ENCODE data around the gene CHL1. TPM values are rescaled to one million over a fixed set of nuclear protein-coding genes. Genes with fewer than 3 reads are reported as not detected.

The CHL1 gene
- total and polyA plus RNA-seq, 2 experiments from 2014 or later = not detected

- Histone ChIP-seq H3K9me2 (ENCODE audit: insufficient read depth) (no peaks in the 10 kb centered on the region), H3K36me3 (ENCODE audit: low read depth) (no peaks in the 10 kb centered on the region), H3K4me2 (ENCODE audit: unreplicated experiment) (no peak overlapping the region), H3F3A (ENCODE audit: insufficient read depth) (no peaks in the 10 kb centered on the region), H3K9ac (no peak overlapping the region), H3K4me3 (no peak overlapping the region), H3K27me3 (replicated peaks; ENCODE audit: insufficient read depth) (no peaks in the 10 kb centered on the region), H3K4me1 (ENCODE audit: insufficient read depth) (no peaks in the 10 kb centered on the region), H3K79me2 (ENCODE audit: insufficient read depth) (no peaks in the 10 kb centered on the region), H4K20me1 (ENCODE audit: insufficient read depth) (no peaks in the 10 kb centered on the region), H2AFZ (no peak overlapping the region), H3K9me3 (ENCODE audit: low read depth) (no peaks in the 10 kb centered on the region), H3K27ac (no peak overlapping the region)
- DNase-seq = no peak
- WGBS, 2 experiments (ENCODE audit: low coverage in 1 of 2, low lambda C conversion rate in 2 of 2, missing lambda C conversion rate in 2 of 2) = 43 to 56% methylated on average over 3 of the region's 3 CpGs
- TF ChIP-seq EZH2 (IDR thresholded peaks at IDR 0.05; ENCODE audit: insufficient read depth, poor library complexity, severe bottlenecking) = no peak
- no peak for TF ChIP-seq EZH2phosphoT487 (IDR thresholded peaks at IDR 0.05; ENCODE audit: insufficient read depth, low read depth)
- in situ Hi-C loops (cut with MboI) = no loop called here
Measured at GRCh38 chr3:312160-312733, 115.7 kb downstream of the CHL1 start.

GRCh38 chr3:312911-313310 is 116.3 kb downstream of the CHL1 start:
- Histone ChIP-seq H3F3A (ENCODE audit: insufficient read depth) (no peaks in the 10 kb centered on the region), H3K27me3 (replicated peaks; ENCODE audit: insufficient read depth) (no peaks in the 10 kb centered on the region), H3K4me3 (no peak overlapping the region), H3K9me2 (ENCODE audit: insufficient read depth) (no peaks in the 10 kb centered on the region), H3K9me3 (ENCODE audit: low read depth) (no peaks in the 10 kb centered on the region), H2AFZ (no peak overlapping the region), H3K79me2 (ENCODE audit: insufficient read depth) (no peaks in the 10 kb centered on the region), H3K4me1 (ENCODE audit: insufficient read depth) (no peaks in the 10 kb centered on the region), H4K20me1 (ENCODE audit: insufficient read depth) (no peaks in the 10 kb centered on the region), H3K27ac (no peak overlapping the region), H3K36me3 (ENCODE audit: low read depth) (no peaks in the 10 kb centered on the region), H3K4me2 (ENCODE audit: unreplicated experiment) (no peak overlapping the region), H3K9ac (no peak overlapping the region)
- in situ Hi-C loops (cut with MboI) = no loop called here
- DNase-seq = no peak
- WGBS, 2 experiments (ENCODE audit: low coverage in 1 of 2, low lambda C conversion rate in 2 of 2, missing lambda C conversion rate in 2 of 2) = 22 to 28% methylated on average over 2 of the region's 2 CpGs
- TF ChIP-seq EZH2phosphoT487 (IDR thresholded peaks at IDR 0.05; ENCODE audit: insufficient read depth, low read depth) (no peak), EZH2 (IDR thresholded peaks at IDR 0.05; ENCODE audit: insufficient read depth, poor library complexity, severe bottlenecking) (no peak)

GRCh38 chr3:317012-317411 is 120.4 kb downstream of the CHL1 start:
- TF ChIP-seq EZH2phosphoT487 (IDR thresholded peaks at IDR 0.05; ENCODE audit: insufficient read depth, low read depth) (no peak), EZH2 (IDR thresholded peaks at IDR 0.05; ENCODE audit: insufficient read depth, poor library complexity, severe bottlenecking) (no peak)
- in situ Hi-C loops (cut with MboI) = no loop called here
- H4K20me1 ChIP-seq (ENCODE audit: insufficient read depth) = no peaks in the 10 kb centered on the region
- no peaks in the 10 kb centered on the region for H3K27me3 ChIP-seq (replicated peaks; ENCODE audit: insufficient read depth)
- no peaks in the 10 kb centered on the region for H3K9me2 ChIP-seq (ENCODE audit: insufficient read depth)
- H3K4me2 ChIP-seq (ENCODE audit: unreplicated experiment) = no peak overlapping the region
- no peak for DNase-seq
- no peaks in the 10 kb centered on the region for H3K36me3 ChIP-seq (ENCODE audit: low read depth)
- H3K4me3 ChIP-seq = no peak overlapping the region
- no peaks in the 10 kb centered on the region for H3K79me2 ChIP-seq (ENCODE audit: insufficient read depth)
- no peak overlapping the region for H3K27ac ChIP-seq
- H3K9me3 ChIP-seq (ENCODE audit: low read depth) = no peaks in the 10 kb centered on the region
- WGBS, 2 experiments (ENCODE audit: low coverage in 1 of 2, low lambda C conversion rate in 2 of 2, missing lambda C conversion rate in 2 of 2) = 41 to 42% methylated on average over 3 of the region's 3 CpGs
- H3K9ac ChIP-seq = no peak overlapping the region
- no peaks in the 10 kb centered on the region for H3K4me1 ChIP-seq (ENCODE audit: insufficient read depth)
- no peaks in the 10 kb centered on the region for H3F3A ChIP-seq (ENCODE audit: insufficient read depth)
- H2AFZ ChIP-seq = no peak overlapping the region

GRCh38 chr3:318903-319302 is 122.3 kb downstream of the CHL1 start:
- Histone ChIP-seq H3K27ac (no peak overlapping the region), H3K9ac (no peak overlapping the region), H3K9me2 (ENCODE audit: insufficient read depth) (no peaks in the 10 kb centered on the region), H3K4me3 (no peak overlapping the region), H3K27me3 (replicated peaks; ENCODE audit: insufficient read depth) (no peaks in the 10 kb centered on the region), H3K79me2 (ENCODE audit: insufficient read depth) (no peaks in the 10 kb centered on the region), H3F3A (ENCODE audit: insufficient read depth) (no peaks in the 10 kb centered on the region), H2AFZ (no peak overlapping the region), H4K20me1 (ENCODE audit: insufficient read depth) (no peaks in the 10 kb centered on the region), H3K36me3 (ENCODE audit: low read depth) (no peaks in the 10 kb centered on the region), H3K4me2 (ENCODE audit: unreplicated experiment) (no peak overlapping the region), H3K9me3 (ENCODE audit: low read depth) (no peaks in the 10 kb centered on the region), H3K4me1 (ENCODE audit: insufficient read depth) (no peaks in the 10 kb centered on the region)
- TF ChIP-seq EZH2 (IDR thresholded peaks at IDR 0.05; ENCODE audit: insufficient read depth, poor library complexity, severe bottlenecking) (no peak), EZH2phosphoT487 (IDR thresholded peaks at IDR 0.05; ENCODE audit: insufficient read depth, low read depth) (no peak)
- in situ Hi-C loops (cut with MboI) = no loop called here
- DNase-seq = no peak
- WGBS, 2 experiments (ENCODE audit: low coverage in 1 of 2, low lambda C conversion rate in 2 of 2, missing lambda C conversion rate in 2 of 2) = 45 to 48% methylated on average over 2 of the region's 2 CpGs

- TF ChIP-seq EZH2phosphoT487 (IDR thresholded peaks at IDR 0.05; ENCODE audit: insufficient read depth, low read depth) (no peak), EZH2 (IDR thresholded peaks at IDR 0.05; ENCODE audit: insufficient read depth, poor library complexity, severe bottlenecking) (no peak)
- Histone ChIP-seq H3F3A (ENCODE audit: insufficient read depth) (no peaks in the 10 kb centered on the region), H3K79me2 (ENCODE audit: insufficient read depth) (no peaks in the 10 kb centered on the region), H3K4me3 (no peak overlapping the region), H3K27me3 (replicated peaks; ENCODE audit: insufficient read depth) (no peaks in the 10 kb centered on the region), H3K36me3 (ENCODE audit: low read depth) (no peaks in the 10 kb centered on the region), H2AFZ (no peak overlapping the region), H4K20me1 (ENCODE audit: insufficient read depth) (no peaks in the 10 kb centered on the region), H3K9ac (no peak overlapping the region), H3K4me1 (ENCODE audit: insufficient read depth) (no peaks in the 10 kb centered on the region), H3K27ac (no peak overlapping the region), H3K9me2 (ENCODE audit: insufficient read depth) (no peaks in the 10 kb centered on the region), H3K9me3 (ENCODE audit: low read depth) (no peaks in the 10 kb centered on the region), H3K4me2 (ENCODE audit: unreplicated experiment) (no peak overlapping the region)
- no peak for DNase-seq
- WGBS, 2 experiments (ENCODE audit: low coverage in 1 of 2, low lambda C conversion rate in 2 of 2, missing lambda C conversion rate in 2 of 2) = 68 to 81% methylated on average over 2 of the region's 2 CpGs
- in situ Hi-C loops (cut with MboI) = no loop called here
Measured at GRCh38 chr3:324423-324822, 127.9 kb downstream of the CHL1 start.
